Measurements from ENCODE around the gene PARVA.

Gene PARVA

GRCh38 chr11:12356944-12357655 lies 20.3 kb upstream of the PARVA start:
- TF ChIP-seq TAF1 (IDR thresholded peaks at IDR 0.05; ENCODE audit: borderline replicate concordance, insufficient read depth, low read length) (no peak), POLR2AphosphoS5 (IDR thresholded peaks at IDR 0.05; ENCODE audit: low read depth, low read length) (no peak), FOXP2 (optimal IDR thresholded peaks at IDR 0.05; ENCODE audit: borderline replicate concordance, extremely low read depth, extremely low read length, insufficient read depth) (no peak), REST (IDR thresholded peaks at IDR 0.05; ENCODE audit: insufficient read depth in 1 of 2, low read depth in 2 of 2, low read length in 2 of 2) (no peak), SIN3A (IDR thresholded peaks at IDR 0.05; ENCODE audit: borderline replicate concordance, insufficient read depth, low read length) (no peak)

DNA sequence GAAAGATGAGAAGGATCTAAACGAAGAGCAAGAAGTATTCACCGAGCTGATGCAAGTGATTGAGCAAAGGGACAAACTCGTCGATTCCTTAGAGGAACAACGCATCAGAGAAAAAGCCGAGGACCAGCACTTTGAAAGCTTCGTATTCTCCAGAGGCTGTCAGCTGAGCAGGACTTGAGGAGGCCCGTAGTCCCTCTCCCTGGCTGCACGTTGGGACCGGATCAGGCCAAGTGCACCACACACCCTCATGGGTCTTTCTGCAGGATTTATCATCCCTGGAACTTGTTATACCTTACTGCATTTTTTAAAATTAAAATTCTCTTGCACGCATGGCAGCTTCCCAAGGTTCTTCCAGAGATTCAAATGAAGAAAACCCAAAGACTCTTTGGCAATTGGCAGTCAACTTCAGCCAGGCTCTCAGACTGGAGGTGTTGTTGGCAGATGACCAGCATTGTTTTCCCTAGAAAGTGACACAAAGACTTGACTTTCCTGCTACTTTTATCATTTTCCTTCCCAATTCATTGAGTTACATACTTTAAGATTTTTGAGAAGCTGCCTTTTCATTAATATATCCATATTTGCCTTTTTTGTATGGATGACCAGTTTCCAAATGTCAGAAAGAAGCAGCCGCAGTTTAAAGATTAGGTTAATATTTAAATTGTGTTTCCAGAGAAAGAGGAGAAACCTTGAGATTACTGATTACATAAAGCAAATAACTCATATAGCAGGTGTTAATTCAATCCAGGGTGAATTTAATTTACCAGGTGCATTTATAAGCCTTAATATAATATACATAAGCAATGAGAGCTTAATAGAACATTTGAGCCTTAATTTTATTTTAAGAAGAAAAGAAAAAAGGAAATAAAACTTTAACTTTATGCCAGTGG lies 18.8 kb upstream of the PARVA start:
- TF ChIP-seq SIN3A (IDR thresholded peaks at IDR 0.05; ENCODE audit: borderline replicate concordance, insufficient read depth, low read length): no peak
- TF ChIP-seq POLR2AphosphoS5 (IDR thresholded peaks at IDR 0.05; ENCODE audit: low read depth, low read length): no peak
- TF ChIP-seq REST (IDR thresholded peaks at IDR 0.05; ENCODE audit: insufficient read depth in 1 of 2, low read depth in 2 of 2, low read length in 2 of 2): no peak
- TF ChIP-seq TAF1 (IDR thresholded peaks at IDR 0.05; ENCODE audit: borderline replicate concordance, insufficient read depth, low read length): no peak
- no peak for TF ChIP-seq FOXP2 (optimal IDR thresholded peaks at IDR 0.05; ENCODE audit: borderline replicate concordance, extremely low read depth, extremely low read length, insufficient read depth)

GRCh38 chr11:12359761-12360160 lies 17.6 kb upstream of the PARVA start:
- TF ChIP-seq REST (IDR thresholded peaks at IDR 0.05; ENCODE audit: insufficient read depth in 1 of 2, low read depth in 2 of 2, low read length in 2 of 2): no peak
- TF ChIP-seq POLR2AphosphoS5 (IDR thresholded peaks at IDR 0.05; ENCODE audit: low read depth, low read length): no peak
- no peak for TF ChIP-seq TAF1 (IDR thresholded peaks at IDR 0.05; ENCODE audit: borderline replicate concordance, insufficient read depth, low read length)
- TF ChIP-seq FOXP2 (optimal IDR thresholded peaks at IDR 0.05; ENCODE audit: borderline replicate concordance, extremely low read depth, extremely low read length, insufficient read depth): no peak

- no peak for TF ChIP-seq SIN3A (IDR thresholded peaks at IDR 0.05; ENCODE audit: borderline replicate concordance, insufficient read depth, low read length)
- TF ChIP-seq REST (IDR thresholded peaks at IDR 0.05; ENCODE audit: insufficient read depth in 1 of 2, low read depth in 2 of 2, low read length in 2 of 2): no peak
- TF ChIP-seq POLR2AphosphoS5 (IDR thresholded peaks at IDR 0.05; ENCODE audit: low read depth, low read length): no peak
- no peak for TF ChIP-seq TAF1 (IDR thresholded peaks at IDR 0.05; ENCODE audit: borderline replicate concordance, insufficient read depth, low read length)
- no peak for TF ChIP-seq FOXP2 (optimal IDR thresholded peaks at IDR 0.05; ENCODE audit: borderline replicate concordance, extremely low read depth, extremely low read length, insufficient read depth)
These were observed 15.7 kb upstream of the PARVA start for GRCh38 chr11:12361682-12362081.
